Effector CD4-positive, alpha-beta T cell (primary cell): ENCODE results near the gene FOXL2NB.

Source experiments
- DNase-seq: peaks from one replicate; pipeline ENCODE4 v3.0.0-alpha.2; 2020

The FOXL2NB gene

GRCh38 chr3:138933068-138933668 lies 13.8 kb upstream of the FOXL2NB start:
- no peak for DNase-seq

GRCh38 chr3:138933981-138934691 lies 12.9 kb upstream of the FOXL2NB start:
- no peak for DNase-seq

GRCh38 chr3:138935505-138935862 lies 11.5 kb upstream of the FOXL2NB start:
- DNase-seq = no peak

GRCh38 chr3:138935863-138936740 lies 10.9 kb upstream of the FOXL2NB start:
- peak; percentile 57 for DNase-seq

GRCh38 chr3:138936741-138937689 lies 10.0 kb upstream of the FOXL2NB start:
- DNase-seq = no peak

GRCh38 chr3:138937690-138938055 lies 9.3 kb upstream of the FOXL2NB start:
- no peak for DNase-seq

- DNase-seq = no peak
These were observed 8.8 kb upstream of the FOXL2NB start for GRCh38 chr3:138938056-138938876.

- no peak for DNase-seq
These were observed 8.0 kb upstream of the FOXL2NB start for GRCh38 chr3:138938877-138939560.

- no peak for DNase-seq
These were observed 7.3 kb upstream of the FOXL2NB start for GRCh38 chr3:138939561-138940241.

- no peak for DNase-seq
These were observed 6.6 kb upstream of the FOXL2NB start for GRCh38 chr3:138940446-138940845.

- no peak for DNase-seq
These were observed 5.6 kb upstream of the FOXL2NB start for GRCh38 chr3:138941259-138941885.

GRCh38 chr3:138942271-138942670 lies 4.7 kb upstream of the FOXL2NB start:
- no peak for DNase-seq

GRCh38 chr3:138942861-138943623 lies 4.0 kb upstream of the FOXL2NB start:
- no peak for DNase-seq

- DNase-seq = no peak
These were observed 3.0 kb upstream of the FOXL2NB start for GRCh38 chr3:138943724-138944653.

GRCh38 chr3:138944654-138944928 lies 2.4 kb upstream of the FOXL2NB start:
- no peak for DNase-seq

- DNase-seq = no peak
These were observed 1.9 kb upstream of the FOXL2NB start for GRCh38 chr3:138944929-138945708.
